CD14-positive monocyte (primary cell): ENCODE data around the gene DUSP12. TPM values are rescaled to one million over a fixed set of nuclear protein-coding genes. Genes with fewer than 3 reads are reported as not detected.

Source experiments
- DNase-seq, 3 donors: peaks; one replicate each; pipeline ENCODE4 v3.0.0-alpha.2; 2011 to 2022
- H2AFZ ChIP-seq: 2 replicates; pipeline ENCODE4 v1.6.0; 2012; ENCODE audit warnings: mild to moderate bottlenecking, low read depth, low read length, inconsistent platforms; ENCODE audit not compliant: insufficient read depth, poor library complexity, severe bottlenecking
- H3K27ac ChIP-seq, 2 donors: 1 replicate in 1 of 2; 2 replicates in 1 of 2; pipeline ENCODE4 v1.5.1; 2012 to 2013; ENCODE audit warnings: low read length in 2 of 2, control low read depth in 1 of 2, inconsistent platforms in 1 of 2, low read depth in 1 of 2, mild to moderate bottlenecking in 1 of 2
- H3K27me3 ChIP-seq, 2 donors: one replicate each; pipeline versions ENCODE4 v1.6.0 to v1.6.1; 2011 to 2013; ENCODE audit warnings: low read length in 2 of 2; ENCODE audit not compliant: control insufficient read depth in 2 of 2, insufficient read depth in 2 of 2
- H3K36me3 ChIP-seq, 2 donors: replicated peaks in 1 of 2; 1 replicate in 1 of 2; 2 replicates in 1 of 2; pipeline versions ENCODE4 v1.5.1 to v1.6.1; 2012 to 2013; ENCODE audit warnings: low read length in 2 of 2, control low read depth in 1 of 2, inconsistent platforms in 1 of 2, mild to moderate bottlenecking in 1 of 2; ENCODE audit not compliant: insufficient read depth in 2 of 2, control insufficient read depth in 1 of 2
- H3K4me1 ChIP-seq, 2 donors: 1 replicate in 1 of 2; 2 replicates in 1 of 2; pipeline versions ENCODE4 v1.5.1 to v1.6.1; 2012 to 2013; ENCODE audit warnings: low read length in 2 of 2, control low read depth in 1 of 2, inconsistent platforms in 1 of 2, mild to moderate bottlenecking in 1 of 2, moderate library complexity in 1 of 2; ENCODE audit not compliant: insufficient read depth in 2 of 2, control insufficient read depth in 1 of 2
- H3K4me2 ChIP-seq: replicated peaks from 2 replicates; pipeline ENCODE3; 2012; ENCODE audit warnings: low read length, moderate library complexity, mild to moderate bottlenecking; ENCODE audit not compliant: poor library complexity, severe bottlenecking; ENCODE audit errors: extremely low read depth
- H3K4me3 ChIP-seq, 3 experiments: fragments of 200-600 bp in 1 of 3; sonication (generic) in 1 of 3; replicated peaks in 1 of 3; 1 replicate in 2 of 3; 2 replicates in 1 of 3; pipeline ENCODE4 v1.5.1; 2011 to 2013; ENCODE audit warnings: low read length in 3 of 3, mild to moderate bottlenecking in 3 of 3, control low read depth in 2 of 3, low read depth in 2 of 3, inconsistent platforms in 1 of 3, moderate library complexity in 1 of 3
- H3K79me2 ChIP-seq: 2 replicates; pipeline ENCODE4 v1.6.0; 2012; ENCODE audit warnings: mild to moderate bottlenecking, control low read depth, inconsistent platforms, low read length, moderate library complexity; ENCODE audit not compliant: insufficient read depth
- H3K9ac ChIP-seq: 2 replicates; pipeline ENCODE4 v1.6.0; 2017; ENCODE audit warnings: low read length, mild to moderate bottlenecking; ENCODE audit not compliant: insufficient read depth, poor library complexity, severe bottlenecking
- H3K9me3 ChIP-seq, 2 donors: replicated peaks in 1 of 2; 1 replicate in 1 of 2; 2 replicates in 1 of 2; pipeline versions ENCODE4 v1.5.1 to v1.6.1; 2012 to 2013; ENCODE audit warnings: low read length in 2 of 2, control low read depth in 1 of 2; ENCODE audit not compliant: control insufficient read depth in 1 of 2, insufficient read depth in 1 of 2
- H4K20me1 ChIP-seq: 2 replicates; pipeline ENCODE4 v1.6.0; 2012; ENCODE audit warnings: mild to moderate bottlenecking, low read length, control low read depth, moderate library complexity; ENCODE audit not compliant: insufficient read depth
- H3K27ac Mint-ChIP-seq, 7 donors: one replicate each; pipeline ENCODE4 v1.8.0; 2020; ENCODE audit warnings: mild to moderate bottlenecking in 7 of 7, mixed read lengths in 7 of 7, moderate library complexity in 6 of 7, inconsistent platforms in 2 of 7
- H3K27me3 Mint-ChIP-seq, 3 donors: one replicate each; pipeline ENCODE4 v1.8.0; 2021 to 2022; ENCODE audit warnings: low read depth in 3 of 3, mild to moderate bottlenecking in 3 of 3, mixed read lengths in 3 of 3, moderate library complexity in 3 of 3, inconsistent platforms in 1 of 3
- H3K36me3 Mint-ChIP-seq, 2 donors: one replicate each; pipeline ENCODE4 v1.8.0; 2020; ENCODE audit warnings: mixed read lengths in 2 of 2, inconsistent platforms in 1 of 2, mild to moderate bottlenecking in 1 of 2
- H3K4me1 Mint-ChIP-seq: one replicate; pipeline ENCODE4 v1.8.0; 2020; ENCODE audit warnings: mild to moderate bottlenecking, mixed read lengths
- H3K4me3 Mint-ChIP-seq, 2 donors: one replicate each; pipeline ENCODE4 v1.8.0; 2020; ENCODE audit warnings: mild to moderate bottlenecking in 2 of 2, mixed read lengths in 2 of 2, moderate library complexity in 1 of 2
- H3K9me3 Mint-ChIP-seq, 7 donors: one replicate each; pipeline ENCODE4 v1.8.0; 2020 to 2022; ENCODE audit warnings: mixed read lengths in 7 of 7, mild to moderate bottlenecking in 6 of 7, moderate library complexity in 6 of 7, inconsistent platforms in 2 of 7
- WGBS: methylation state at CpG from one replicate; pipeline ENCODE4 v1.1.5; 2013; ENCODE audit warnings: missing lambda C conversion rate; ENCODE audit not compliant: insufficient coverage; 5-methylcytosine and 5-hydroxymethylcytosine counted together
- intact Hi-C, 2 donors: fragments of 100-400 bp; cut with micrococcal nuclease; formaldehyde crosslinking; loops; one replicate each; pipeline versions ENCODE4 v1.15.0 to v1.15.1; 2023
- polyA plus RNA-seq, 3 donors: library from polyadenylated mRNA; depleted of rRNA in 1 of 3; unstranded in 2 of 3; stranded (reverse) in 1 of 3; fragments of 300-500 nt in 2 of 3; fragments of >200 nt in 1 of 3; fragmentation: Illumina TruSeq in 2 of 3; gene quantifications; 1 replicate in 2 of 3; 2 replicates in 1 of 3; pipeline ENCODE4 v1.2.3, GENCODE V29; 2012 to 2021
- TF ChIP-seq, protein P1 (sequence below): fragments of 200-600 bp; IDR thresholded peaks from one replicate; pipeline ENCODE4 v1.8.0; 2022; ENCODE audit warnings: antibody characterized with exemption, mild to moderate bottlenecking

Gene DUSP12
- polyA plus RNA-seq, 3 donors = 19.0 to 32.0 (median 30.5) TPM

DNA sequence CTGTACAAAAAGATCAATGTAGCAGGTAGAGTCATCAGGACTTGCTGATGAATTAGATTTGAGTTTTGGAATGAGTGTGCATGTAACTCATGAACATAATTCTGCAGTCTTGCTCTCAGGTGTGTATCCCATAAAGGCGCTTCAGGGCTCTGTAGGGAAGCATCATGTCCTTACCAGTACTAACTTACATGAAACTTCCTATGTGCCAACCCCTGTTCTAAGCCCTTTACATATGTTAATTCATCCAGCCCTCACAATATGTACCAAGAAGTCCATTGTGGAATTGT is 30.3 kb upstream of the DUSP12 start:
- H3K4me1 Mint-ChIP-seq = peaks cover 43% of the 10 kb centered on the region
- Histone ChIP-seq H3K4me2 (peak overlapping the region; percentile 56), H3K9me3 (no peaks in the 10 kb centered on the region), H3K36me3 (no peaks in the 10 kb centered on the region), H3K4me1 (peaks cover 42 to 52% of the 10 kb centered on the region in 2 donors), H2AFZ (no peak overlapping the region), H3K27ac (no peak overlapping the region), H3K4me3 (peak overlapping the region in 1 of 3 experiments; percentile 31), H3K79me2 (no peaks in the 10 kb centered on the region), H4K20me1 (no peaks in the 10 kb centered on the region), H3K27me3 (peaks cover 63 to 81% of the 10 kb centered on the region in 2 donors), H3K9ac (no peak overlapping the region)
- no peak for DNase-seq
- intact Hi-C loops = no loop called here
- peaks cover 2 to 18% of the 10 kb centered on the region in 2 donors for H3K36me3 Mint-ChIP-seq
- TF ChIP-seq, protein P1, sequence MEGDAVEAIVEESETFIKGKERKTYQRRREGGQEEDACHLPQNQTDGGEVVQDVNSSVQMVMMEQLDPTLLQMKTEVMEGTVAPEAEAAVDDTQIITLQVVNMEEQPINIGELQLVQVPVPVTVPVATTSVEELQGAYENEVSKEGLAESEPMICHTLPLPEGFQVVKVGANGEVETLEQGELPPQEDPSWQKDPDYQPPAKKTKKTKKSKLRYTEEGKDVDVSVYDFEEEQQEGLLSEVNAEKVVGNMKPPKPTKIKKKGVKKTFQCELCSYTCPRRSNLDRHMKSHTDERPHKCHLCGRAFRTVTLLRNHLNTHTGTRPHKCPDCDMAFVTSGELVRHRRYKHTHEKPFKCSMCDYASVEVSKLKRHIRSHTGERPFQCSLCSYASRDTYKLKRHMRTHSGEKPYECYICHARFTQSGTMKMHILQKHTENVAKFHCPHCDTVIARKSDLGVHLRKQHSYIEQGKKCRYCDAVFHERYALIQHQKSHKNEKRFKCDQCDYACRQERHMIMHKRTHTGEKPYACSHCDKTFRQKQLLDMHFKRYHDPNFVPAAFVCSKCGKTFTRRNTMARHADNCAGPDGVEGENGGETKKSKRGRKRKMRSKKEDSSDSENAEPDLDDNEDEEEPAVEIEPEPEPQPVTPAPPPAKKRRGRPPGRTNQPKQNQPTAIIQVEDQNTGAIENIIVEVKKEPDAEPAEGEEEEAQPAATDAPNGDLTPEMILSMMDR = no peak
- H3K27me3 Mint-ChIP-seq = peaks cover 61 to 89% (median 80%) of the 10 kb centered on the region in 3 donors
- 83% methylated on average over 1 of the region's 1 CpG for WGBS
- peak overlapping the region in 1 of 2 donors; percentile 66 for H3K4me3 Mint-ChIP-seq
- peak overlapping the region in 3 of 7 donors; percentile 79 to 86 (median 85) for H3K27ac Mint-ChIP-seq
- H3K9me3 Mint-ChIP-seq = peaks cover 0 to 4% (median 0%) of the 10 kb centered on the region in 7 donors

DNA sequence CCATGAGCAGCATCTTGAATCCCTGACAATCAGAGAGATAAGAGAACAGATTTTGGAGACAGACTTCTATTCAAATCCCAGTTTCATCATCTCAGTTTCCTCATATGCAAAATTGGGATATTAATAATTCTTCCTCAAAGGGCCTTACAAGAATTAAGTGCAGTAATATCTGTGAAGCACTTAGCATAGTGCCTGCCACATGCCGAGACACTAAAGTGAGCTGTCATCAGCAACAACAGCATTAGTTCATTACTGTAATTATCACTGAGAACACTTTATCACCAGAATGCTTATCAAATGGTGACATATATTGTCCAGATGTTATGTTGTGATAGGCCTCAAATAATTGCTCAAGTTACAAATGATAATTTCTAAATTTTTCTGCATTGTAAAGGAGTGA is 29.2 kb upstream of the DUSP12 start:
- DNase-seq = no peak
- WGBS = no CpG with 5 or more reads among the region's 1 CpG
- peaks cover 61 to 81% of the 10 kb centered on the region in 2 donors for H3K27me3 ChIP-seq
- peaks cover 42 to 52% of the 10 kb centered on the region in 2 donors for H3K4me1 ChIP-seq
- no peak overlapping the region for H3K27ac ChIP-seq
- TF ChIP-seq, protein P1 = no peak
- no peak overlapping the region for H3K9ac ChIP-seq
- H3K27me3 Mint-ChIP-seq = peaks cover 71 to 91% (median 81%) of the 10 kb centered on the region in 3 donors
- H3K4me2 ChIP-seq = no peak overlapping the region
- H3K79me2 ChIP-seq = no peaks in the 10 kb centered on the region
- H3K9me3 Mint-ChIP-seq = peaks cover 2 to 9% (median 4%) of the 10 kb centered on the region in 7 donors
- intact Hi-C loops = no loop called here
- no peaks in the 10 kb centered on the region for H3K36me3 ChIP-seq
- peaks cover 2 to 18% of the 10 kb centered on the region in 2 donors for H3K36me3 Mint-ChIP-seq
- peaks cover 43% of the 10 kb centered on the region for H3K4me1 Mint-ChIP-seq
- no peaks in the 10 kb centered on the region for H3K9me3 ChIP-seq
- no peak overlapping the region for H2AFZ ChIP-seq
- no peak overlapping the region for H3K27ac Mint-ChIP-seq
- H3K4me3 Mint-ChIP-seq = peak overlapping the region in 1 of 2 donors; percentile 66
- no peak overlapping the region for H3K4me3 ChIP-seq
- H4K20me1 ChIP-seq = no peaks in the 10 kb centered on the region
